NCI-H460 (cell line): ENCODE data around the gene ZNF19. TPM values are rescaled to one million over a fixed set of nuclear protein-coding genes. Genes with fewer than 3 reads are reported as not detected.
A peak's percentile ranks its signal among the peaks of the same experiment; 100 is the strongest.

Source experiments
- DNase-seq: peaks from one replicate; pipeline ENCODE4 v3.0.0-alpha.2; 2016; ENCODE audit warnings: low read depth; ENCODE audit errors: extremely low read depth
- total RNA-seq: library from RNA; depleted of rRNA; stranded (reverse); fragments of >200 nt; shearing (Covaris generic); gene quantifications from 2 replicates; pipeline ENCODE4 v1.2.3, GENCODE V29; 2014

Gene ZNF19
- total RNA-seq, 1 experiment from 2014 or later = 2.3 TPM

DNA sequence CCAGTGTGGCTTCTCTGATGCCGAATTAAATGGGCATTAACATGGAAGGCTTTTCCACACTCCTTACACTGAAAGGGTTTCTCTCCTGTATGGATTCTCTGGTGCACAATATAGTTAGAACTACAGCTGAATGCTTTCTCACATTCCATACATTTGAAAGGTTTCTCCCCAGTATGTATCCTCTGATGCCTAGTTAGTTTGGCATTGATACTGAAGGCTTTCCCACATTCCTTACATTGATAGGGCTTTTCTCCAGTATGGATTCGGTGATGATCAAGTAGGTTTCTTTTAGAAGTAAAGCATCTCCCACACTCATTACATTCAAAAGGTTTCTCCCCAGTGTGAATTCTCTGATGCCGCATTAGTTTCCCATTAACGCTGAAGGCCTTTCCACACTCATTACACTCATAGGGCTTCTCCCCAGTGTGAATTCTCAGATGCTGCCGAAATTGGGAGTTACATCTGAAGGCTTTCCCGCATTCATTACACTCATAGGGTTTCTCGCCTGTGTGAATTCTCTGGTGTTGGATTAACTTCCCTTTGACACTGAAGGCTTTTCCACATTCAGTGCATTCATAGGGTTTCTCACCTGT is 40.8 kb downstream of the ZNF19 start:
- no peak for DNase-seq

DNA sequence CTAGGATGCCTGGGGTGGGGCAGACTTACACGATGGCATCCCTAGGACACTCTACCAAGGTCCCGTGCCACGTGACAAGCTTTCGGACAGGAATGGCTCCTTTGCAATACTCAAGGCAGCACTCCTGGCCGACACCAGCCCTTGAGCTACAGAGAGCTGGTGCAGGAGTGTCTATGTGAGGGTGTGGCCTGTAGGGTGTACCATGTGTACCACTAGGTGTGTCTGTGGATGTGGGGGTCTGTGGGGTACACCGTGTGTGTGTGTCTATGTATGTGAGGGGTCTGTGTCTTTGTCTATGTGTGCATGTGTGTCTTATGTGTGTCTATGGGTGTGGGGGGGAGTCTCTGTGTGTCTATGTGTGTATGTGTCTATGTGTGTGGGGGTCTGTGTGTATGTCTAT is 45.4 kb downstream of the ZNF19 start:
- no peak for DNase-seq

DNA sequence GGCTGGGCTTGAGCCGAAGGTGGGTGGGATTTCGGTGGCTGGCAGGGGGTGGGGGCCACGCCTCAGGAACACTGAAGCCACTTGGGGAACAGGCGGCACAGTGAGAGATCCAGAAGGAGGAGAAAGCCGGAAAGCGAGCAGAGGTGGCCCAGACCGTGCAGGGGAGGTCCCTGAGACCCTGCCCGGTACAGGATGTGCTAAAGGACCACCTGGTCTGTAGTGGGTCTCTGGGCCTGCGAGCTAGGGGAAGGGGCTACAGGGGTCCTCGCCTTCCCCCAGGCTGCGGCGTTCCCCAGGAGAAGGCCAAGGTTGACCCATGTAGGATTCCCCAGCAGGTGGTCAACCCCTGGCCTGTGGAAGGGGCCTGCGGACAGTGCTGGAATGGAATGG is 47.1 kb downstream of the ZNF19 start, which contains the start of gene TLE7:
Gene TLE7 (minus strand): TSS at position 4 of the 390 bp plus-strand sequence. CDS start 8,730 bp downstream, outside the sequence.
- no peak for DNase-seq

DNA sequence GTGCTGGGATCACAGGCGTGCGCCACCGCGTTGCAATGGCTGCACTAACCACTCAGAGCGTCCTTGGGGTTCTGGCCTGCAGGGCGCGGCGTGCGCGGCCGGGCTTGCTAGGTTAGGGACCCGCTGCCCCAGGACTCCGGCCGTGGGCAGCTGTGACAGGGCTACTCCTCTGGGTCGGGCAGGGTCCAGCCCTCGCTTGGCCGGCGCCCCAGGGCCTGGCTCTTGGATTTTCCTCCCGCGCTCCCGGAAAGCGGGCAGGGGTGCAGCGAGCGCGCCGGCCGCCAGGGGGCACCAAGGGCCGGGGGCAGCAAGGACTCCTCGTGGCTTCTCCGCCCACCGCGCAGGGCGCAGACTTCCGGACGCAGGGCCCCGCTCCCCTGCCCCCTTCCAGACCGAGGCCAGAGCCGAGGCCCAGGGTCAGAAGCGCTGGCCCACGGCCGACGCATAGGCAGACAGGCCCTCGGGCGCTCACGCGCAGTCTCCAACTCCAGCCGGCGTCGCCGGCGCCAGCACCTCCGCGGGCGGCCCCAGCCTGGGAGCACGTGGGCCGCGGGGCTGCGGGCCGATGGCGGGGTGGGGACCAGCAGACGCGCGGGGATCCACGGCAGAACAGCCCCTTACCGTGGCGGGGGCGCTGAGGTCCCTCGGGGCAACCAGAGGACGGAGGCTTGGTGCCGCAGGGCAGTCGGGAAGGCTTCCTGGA is 47.6 kb downstream of the ZNF19 start:
- no peak for DNase-seq

DNA sequence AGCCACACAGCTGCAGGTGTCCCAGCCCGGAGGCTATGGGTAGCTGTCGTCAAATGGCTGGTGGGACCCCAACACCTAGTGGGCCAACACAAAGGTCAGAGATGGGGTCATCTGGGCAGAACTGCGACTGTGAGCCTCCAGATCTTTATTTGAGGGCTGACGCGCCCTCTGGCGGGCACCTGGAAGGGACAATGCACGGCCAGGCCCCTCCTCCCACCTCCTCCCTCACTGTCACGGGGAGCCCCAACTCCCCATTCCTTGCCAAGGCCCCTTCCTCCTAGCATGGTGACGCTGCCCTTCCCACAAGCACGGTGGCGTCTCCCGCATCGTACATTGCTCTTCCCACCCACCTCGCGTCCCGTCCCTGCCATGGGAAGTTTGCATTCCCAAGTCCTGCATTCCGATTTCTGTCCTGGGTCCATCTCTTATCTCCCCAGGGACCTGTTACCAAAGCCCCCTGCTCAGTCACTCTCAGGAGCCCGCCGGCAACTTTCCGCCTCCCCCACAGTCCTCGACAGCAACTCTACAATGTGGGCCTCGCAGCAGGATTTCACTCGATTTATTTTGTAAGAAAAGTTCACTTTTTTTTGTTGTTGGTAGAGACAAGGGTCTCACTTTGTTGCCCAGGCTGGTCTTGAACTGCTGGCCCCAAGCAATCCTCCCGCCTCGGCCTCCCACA is 48.3 kb downstream of the ZNF19 start:
- no peak for DNase-seq

DNA sequence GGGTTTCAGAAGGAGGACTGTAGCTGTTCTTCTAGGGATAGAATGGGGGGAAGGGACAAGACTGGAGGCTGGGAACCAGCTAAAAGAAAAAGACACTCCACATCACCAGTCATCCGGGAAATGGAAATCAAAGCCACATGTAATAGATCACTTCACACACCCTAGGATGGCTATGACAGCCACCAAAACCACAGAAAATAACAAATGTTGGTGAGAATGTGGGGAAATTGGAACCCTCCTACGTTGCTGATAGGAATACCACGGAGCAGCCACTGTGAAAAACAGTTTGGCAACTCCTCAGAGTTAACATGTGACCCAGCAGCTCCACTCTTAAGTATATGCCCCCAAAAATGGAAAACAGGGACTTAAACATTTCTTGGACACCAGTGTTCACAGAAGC is 49.6 kb downstream of the ZNF19 start:
- no peak for DNase-seq

DNA sequence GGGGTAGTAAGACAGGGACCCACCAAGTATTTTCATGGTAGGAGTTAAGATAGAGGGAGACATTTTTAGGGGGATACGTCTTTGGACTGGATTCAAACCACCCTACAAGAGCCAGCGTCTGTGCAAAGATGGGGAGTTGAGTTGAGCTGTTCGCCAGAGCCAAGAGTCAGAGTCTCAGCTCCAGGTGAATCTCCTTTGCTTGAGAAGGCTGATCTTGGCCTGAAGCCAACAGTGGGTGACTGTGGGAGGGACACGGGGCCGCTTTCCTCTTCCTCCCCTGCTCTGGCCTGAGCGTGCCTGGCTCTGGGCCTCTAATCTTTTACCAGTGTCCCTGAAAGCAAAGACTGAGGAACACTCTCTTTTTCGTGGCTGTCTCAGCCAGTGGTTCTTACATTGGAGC is 52.7 kb downstream of the ZNF19 start:
- DNase-seq = no peak

DNA sequence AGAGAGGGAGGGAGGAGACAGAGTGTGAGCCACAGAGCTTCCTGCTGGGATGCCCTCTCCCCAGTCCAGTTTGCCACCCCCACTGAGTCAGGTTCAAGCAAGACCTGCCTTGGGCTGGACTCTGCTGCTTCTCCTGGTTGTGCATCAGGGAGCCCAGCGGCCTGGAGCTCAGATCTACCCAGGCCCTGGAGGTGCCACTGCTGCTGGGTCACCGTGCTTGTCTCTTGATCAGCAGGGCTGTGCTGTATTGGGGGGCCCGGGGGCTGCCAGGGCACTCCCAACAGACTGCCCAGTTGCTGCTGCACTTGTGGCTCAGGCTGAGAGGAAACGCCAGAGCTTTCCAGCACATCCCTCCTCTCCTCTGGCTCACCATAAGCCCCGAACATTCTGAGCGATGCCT is 56.2 kb downstream of the ZNF19 start:
- DNase-seq = no peak

DNA sequence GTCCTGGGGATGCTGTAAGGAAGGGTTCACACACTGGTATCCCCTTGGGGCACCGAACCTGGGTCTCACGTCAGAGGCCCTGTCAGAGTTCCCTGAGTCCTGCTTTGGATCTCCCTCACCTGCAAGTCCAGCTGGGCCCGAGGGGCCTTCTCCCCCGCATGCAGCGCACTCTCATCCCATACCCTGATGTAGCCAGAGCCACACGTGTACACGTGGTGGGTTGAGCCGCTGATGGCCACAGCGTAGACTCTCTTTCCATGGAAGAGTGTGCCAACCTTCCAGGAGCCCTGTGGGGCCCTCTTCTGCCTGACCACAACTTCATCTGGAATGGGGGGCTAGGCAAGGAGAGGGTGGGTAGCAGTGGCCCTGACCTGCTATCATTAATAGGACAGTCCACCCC is 57.1 kb downstream of the ZNF19 start:
- no peak for DNase-seq

DNA sequence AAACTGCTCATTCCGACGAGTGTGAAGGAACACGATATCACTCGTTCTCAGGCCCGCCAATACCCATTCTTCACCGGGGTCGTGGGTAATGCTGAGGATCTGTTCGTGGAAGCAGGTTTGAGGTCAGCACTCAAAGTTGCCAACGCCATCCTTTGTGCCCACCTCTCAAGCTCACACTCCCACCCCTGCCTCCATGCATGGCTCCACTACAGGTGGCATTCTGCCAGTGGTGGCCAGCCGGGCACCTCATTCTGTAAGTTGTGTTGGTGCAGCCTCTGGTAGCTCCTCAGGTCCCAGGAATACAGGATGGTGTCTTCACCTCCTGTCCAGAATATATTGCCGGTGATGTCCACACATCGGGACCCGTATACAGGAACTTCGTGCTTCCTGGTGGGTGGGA is 57.9 kb downstream of the ZNF19 start:
- DNase-seq = no peak

DNA sequence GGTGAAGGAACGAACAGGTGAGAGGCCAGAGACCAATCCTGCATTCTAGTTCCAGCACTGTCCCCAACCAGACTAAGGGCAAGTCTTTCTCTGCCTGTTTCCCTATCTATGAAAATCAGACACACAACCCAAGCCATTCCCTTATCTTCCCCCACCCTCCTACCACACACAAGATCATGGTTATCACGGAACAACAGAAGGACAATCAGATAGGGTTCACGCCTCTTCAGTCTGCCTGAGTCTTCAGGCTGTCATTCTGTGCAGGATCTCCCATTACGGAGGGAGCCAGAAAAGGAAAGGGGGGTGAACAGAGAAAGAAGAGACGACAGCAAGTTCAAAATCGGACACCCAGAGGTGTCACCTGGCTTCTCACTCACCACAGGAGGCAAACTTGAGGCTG is 58.4 kb downstream of the ZNF19 start:
- DNase-seq = no peak

DNA sequence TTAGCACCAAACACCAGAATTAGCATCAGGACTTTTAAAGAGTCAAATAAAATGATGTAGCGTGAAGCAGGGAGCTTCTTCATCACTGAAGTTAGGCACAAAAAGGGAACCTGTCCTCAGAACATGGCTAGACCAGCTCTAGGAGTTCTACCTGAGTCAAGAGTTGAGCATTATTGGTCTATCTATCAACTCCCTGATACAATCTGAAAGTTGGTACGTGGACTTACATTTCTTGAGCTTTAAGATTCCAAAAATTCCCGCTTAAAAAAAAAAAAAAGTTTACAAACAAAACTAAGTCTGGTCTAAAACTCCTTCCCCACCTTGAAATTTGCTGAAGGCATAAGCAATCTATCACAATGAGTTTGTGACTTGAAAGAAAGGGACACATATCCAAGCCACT is 59.5 kb downstream of the ZNF19 start:
- no peak for DNase-seq

DNA sequence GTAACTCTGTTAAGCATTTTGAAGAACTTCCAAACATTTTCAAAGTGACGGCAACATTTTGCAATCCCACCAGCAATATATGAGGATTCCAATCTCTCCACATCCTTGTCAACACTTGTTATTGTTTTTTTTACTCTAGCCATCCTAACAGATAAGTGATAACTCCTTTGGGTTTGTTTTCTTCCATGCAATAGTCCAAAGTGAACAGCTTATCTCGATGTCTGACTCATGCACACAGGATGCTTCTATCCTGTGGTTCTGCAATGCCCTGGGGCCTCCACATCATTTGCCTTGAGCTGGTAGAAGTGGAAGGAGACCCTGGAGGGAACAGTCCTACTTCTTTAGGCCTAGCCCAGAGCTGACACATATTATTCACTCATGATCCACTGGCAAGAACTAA is 60.2 kb downstream of the ZNF19 start:
- peak; percentile 60 for DNase-seq

DNA sequence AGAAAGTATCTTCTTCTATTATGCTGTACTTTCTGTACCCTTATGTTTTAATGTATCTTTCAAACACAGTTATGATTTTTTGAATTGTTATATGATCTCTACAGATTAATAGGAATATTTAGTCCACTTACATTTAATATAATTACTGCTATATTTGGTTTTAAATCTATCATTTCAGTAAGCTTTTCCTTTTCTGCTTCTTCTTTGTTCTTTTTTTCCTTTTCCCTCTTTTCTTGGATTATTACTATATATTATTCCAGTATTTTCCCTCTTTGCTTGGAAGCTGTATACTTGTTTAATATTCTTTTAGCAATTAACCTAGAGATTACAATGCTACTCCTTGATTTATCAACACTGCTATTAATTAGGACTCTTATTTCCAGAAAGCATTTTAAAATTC is 60.7 kb downstream of the ZNF19 start:
- no peak for DNase-seq

DNA sequence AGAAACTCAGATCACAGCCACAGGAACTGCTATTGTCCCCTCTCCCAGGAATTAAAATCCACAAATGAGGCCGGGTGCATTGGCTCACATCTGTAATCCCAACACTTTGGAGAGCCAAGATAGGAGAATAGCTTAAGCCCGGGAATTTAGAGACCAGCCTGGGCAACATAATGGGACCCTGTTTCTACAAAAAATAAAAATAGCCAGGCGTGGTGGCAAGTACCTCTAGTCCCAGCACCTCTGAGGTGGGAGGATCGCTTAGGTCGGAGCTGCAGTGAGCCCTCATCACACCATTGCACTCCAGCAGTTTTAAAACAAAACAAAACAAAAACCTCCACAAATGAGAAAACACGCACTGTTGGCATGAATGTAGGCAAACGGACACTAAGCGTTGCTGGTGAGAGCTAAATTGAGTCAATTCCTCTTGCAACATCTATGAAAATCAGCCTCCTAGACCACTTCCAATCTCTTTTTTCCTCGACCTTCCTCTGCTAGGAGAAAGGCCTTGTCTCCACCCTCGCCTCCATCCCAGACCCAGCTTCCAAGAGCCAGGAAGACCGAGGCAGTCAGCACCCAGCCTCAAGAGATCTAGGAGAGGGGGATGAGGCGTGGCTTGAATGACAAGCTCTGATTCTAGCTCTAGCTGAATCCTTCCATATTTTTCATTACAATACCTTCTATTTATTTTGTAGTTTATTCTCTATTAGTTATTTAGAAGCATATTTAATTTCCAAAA is 62.1 kb downstream of the ZNF19 start:
- no peak for DNase-seq

DNA sequence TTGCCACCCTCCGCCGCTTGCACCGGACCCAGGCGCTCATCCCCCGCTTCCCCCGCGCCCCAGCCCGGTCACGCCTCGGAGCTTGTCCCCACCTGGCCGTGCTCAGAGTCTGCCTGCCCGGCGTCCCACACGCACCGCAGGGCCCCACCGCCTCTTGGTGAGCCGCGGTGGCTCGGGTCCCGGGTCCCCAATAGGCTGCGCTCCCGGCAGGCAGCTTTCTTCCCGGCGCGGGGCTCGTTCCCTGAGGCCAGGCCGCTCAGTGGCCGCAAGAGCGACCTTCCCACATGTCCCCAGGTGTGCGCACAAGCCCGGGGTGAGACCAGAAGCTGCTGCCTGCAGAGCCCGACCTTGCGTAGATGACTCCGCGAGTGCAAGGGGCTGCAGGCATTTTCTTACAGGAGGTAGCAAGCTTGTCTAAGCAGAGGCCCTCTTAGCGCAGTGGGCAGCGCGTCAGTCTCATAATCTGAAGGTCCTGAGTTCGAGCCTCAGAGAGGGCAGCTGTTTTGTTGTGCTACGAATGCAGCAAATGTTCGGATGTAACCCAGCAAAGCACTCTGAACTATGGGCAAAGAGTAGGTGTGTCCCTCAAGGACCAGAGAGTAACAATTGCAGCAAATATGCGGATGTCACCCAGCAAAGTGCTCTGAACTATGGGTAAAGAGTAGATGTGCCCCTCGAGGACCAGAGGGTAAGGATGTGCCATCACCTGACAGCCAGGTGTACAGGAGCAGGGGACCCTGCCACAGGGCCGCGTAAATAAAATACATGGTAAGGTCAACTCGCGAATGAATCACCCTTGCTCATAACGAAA is 62.9 kb downstream of the ZNF19 start:
- DNase-seq = peak; percentile 78

DNA sequence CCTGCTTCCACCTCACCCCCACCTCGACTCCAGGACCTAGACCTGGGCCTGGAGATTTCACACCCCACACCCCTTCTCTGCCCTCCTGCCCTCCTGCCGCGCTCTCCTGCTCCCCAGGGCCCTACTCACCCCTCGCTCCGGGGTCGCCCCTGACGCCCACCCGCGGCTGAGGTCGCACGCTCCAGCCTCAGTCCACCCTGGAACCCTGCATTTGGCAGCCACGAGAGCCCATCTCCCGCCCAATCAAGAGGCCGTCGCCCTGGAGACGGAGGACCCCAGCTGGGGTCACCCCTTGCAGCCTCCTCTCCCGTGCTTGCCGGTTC is 63.4 kb downstream of the ZNF19 start:
- DNase-seq = no peak

DNA sequence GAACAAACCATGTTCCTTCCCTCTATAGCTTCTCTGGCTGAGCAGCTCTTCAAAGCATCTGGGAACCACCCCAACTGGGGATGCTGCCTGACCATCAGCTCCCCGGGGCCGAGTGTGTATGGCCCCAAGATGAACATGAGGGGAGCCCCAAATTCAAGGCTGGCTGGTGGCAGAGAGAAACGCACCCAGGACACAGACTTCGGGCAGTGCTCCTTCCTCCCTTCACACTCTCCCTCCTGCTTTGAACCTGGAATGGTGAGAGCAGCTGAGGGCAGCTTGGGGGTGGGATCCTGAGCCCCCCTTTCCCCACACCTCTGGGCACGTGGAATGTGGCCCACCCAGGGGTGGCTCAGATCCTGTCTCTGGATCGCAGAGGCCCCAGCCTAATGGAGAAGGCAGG is 64.5 kb downstream of the ZNF19 start:
- DNase-seq = no peak

DNA sequence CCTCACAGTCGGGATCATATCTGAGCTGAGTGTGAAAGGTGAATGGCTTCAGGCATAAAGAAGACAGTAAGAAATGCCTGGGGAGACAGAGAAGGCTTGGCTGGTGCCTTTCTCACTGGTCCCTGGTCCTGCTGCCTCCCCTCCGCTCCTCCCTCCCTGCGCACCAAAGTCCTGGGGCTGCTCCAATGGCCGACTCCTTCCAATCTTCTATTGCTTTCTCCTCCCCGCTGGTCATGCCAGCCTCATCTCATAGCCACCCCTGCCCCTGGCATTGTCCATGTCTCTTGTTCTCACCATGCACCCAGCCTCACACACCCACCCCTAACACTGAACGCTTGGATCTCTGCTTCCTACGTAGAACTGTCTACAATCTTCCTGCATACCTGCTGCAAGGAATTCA is 65.3 kb downstream of the ZNF19 start:
- no peak for DNase-seq
